Neuronal stem cell (in vitro differentiated cells): Measurements from ENCODE around the gene GBP6. TPM values are rescaled to one million over a fixed set of nuclear protein-coding genes. Genes with fewer than 3 reads are reported as not detected.

Experiments used
- DNase-seq: peaks from one replicate; pipeline ENCODE4 v3.0.0-alpha.2; 2013; ENCODE audit warnings: low spot score
- H2AFZ ChIP-seq: one replicate; pipeline ENCODE4 v1.6.1; 2013; ENCODE audit warnings: mild to moderate bottlenecking, low read length, inconsistent platforms
- H2AK5ac ChIP-seq: 2 replicates; pipeline ENCODE4 v1.6.1; 2013; ENCODE audit warnings: low read depth, mild to moderate bottlenecking, inconsistent platforms, low read length, moderate library complexity, mixed read lengths
- H2BK120ac ChIP-seq: 2 replicates; pipeline ENCODE4 v1.6.1; 2013; ENCODE audit warnings: low read depth, mild to moderate bottlenecking, inconsistent platforms, low read length, moderate library complexity, mixed read lengths
- H2BK12ac ChIP-seq: one replicate; pipeline ENCODE4 v1.6.1; 2013; ENCODE audit warnings: low read length, inconsistent platforms
- H2BK15ac ChIP-seq: 2 replicates; pipeline ENCODE4 v1.6.1; 2013; ENCODE audit warnings: mild to moderate bottlenecking, low read length, inconsistent platforms, mixed read lengths
- H2BK5ac ChIP-seq: one replicate; pipeline ENCODE4 v1.6.1; 2013; ENCODE audit warnings: inconsistent platforms, mild to moderate bottlenecking, low read length, moderate library complexity
- H3K14ac ChIP-seq: one replicate; pipeline ENCODE4 v1.6.1; 2013; ENCODE audit warnings: low read length, inconsistent platforms
- H3K18ac ChIP-seq: 2 replicates; pipeline ENCODE4 v1.6.1; 2013; ENCODE audit warnings: low read length, inconsistent platforms
- H3K23ac ChIP-seq: 2 replicates; pipeline ENCODE4 v1.6.1; 2013; ENCODE audit warnings: low read depth, mild to moderate bottlenecking, mixed read lengths, low read length, inconsistent platforms; ENCODE audit not compliant: poor library complexity
- H3K27ac ChIP-seq: replicated peaks from 3 replicates; pipeline ENCODE4 v1.5.1; 2013; ENCODE audit warnings: low read length, inconsistent platforms
- H3K27me3 ChIP-seq, 3 experiments: 2 replicates each; pipeline ENCODE4 v1.6.1; 2013; ENCODE audit warnings: low read length in 3 of 3, mild to moderate bottlenecking in 2 of 3, inconsistent platforms in 1 of 3, low read depth in 1 of 3, mixed read lengths in 1 of 3, moderate library complexity in 1 of 3; ENCODE audit not compliant: control insufficient read depth in 3 of 3, insufficient read depth in 3 of 3
- H3K36me3 ChIP-seq, 2 donors: replicated peaks in 1 of 2; 2 replicates each; pipeline ENCODE4 v1.6.1; 2013; ENCODE audit warnings: low read length in 2 of 2; ENCODE audit not compliant: control insufficient read depth in 2 of 2, insufficient read depth in 2 of 2
- H3K4ac ChIP-seq: 2 replicates; pipeline ENCODE4 v1.6.1; 2013; ENCODE audit warnings: inconsistent platforms, mild to moderate bottlenecking, low read length, moderate library complexity
- H3K4me1 ChIP-seq, 2 donors: 1 replicate in 1 of 2; 2 replicates in 1 of 2; pipeline ENCODE4 v1.6.1; 2013; ENCODE audit warnings: low read length in 2 of 2, low read depth in 1 of 2; ENCODE audit not compliant: control insufficient read depth in 2 of 2, insufficient read depth in 1 of 2
- H3K4me2 ChIP-seq: one replicate; pipeline ENCODE4 v1.6.1; 2013; ENCODE audit warnings: mild to moderate bottlenecking, low read length, inconsistent platforms; ENCODE audit not compliant: insufficient read depth, poor library complexity, severe bottlenecking
- H3K4me3 ChIP-seq, 2 donors: 2 replicates each; pipeline ENCODE4 v1.5.1; 2013; ENCODE audit warnings: low read length in 2 of 2, mild to moderate bottlenecking in 2 of 2, inconsistent platforms in 1 of 2, moderate library complexity in 1 of 2
- H3K79me1 ChIP-seq: one replicate; pipeline ENCODE4 v1.6.1; 2013; ENCODE audit warnings: low read depth, mild to moderate bottlenecking, inconsistent platforms, low read length, moderate library complexity
- H3K9ac ChIP-seq: one replicate; pipeline ENCODE4 v1.6.1; 2013; ENCODE audit warnings: mild to moderate bottlenecking, low read depth, low read length, inconsistent platforms; ENCODE audit not compliant: poor library complexity
- H3K9me3 ChIP-seq, 2 donors: replicated peaks in 1 of 2; 2 replicates each; pipeline versions ENCODE3 to v1.6.1; 2013; ENCODE audit warnings: low read length in 2 of 2, mild to moderate bottlenecking in 2 of 2, inconsistent platforms in 1 of 2, low read depth in 1 of 2, mixed read lengths in 1 of 2, moderate library complexity in 1 of 2; ENCODE audit not compliant: control insufficient read depth in 2 of 2, insufficient read depth in 1 of 2
- H4K8ac ChIP-seq: one replicate; pipeline ENCODE4 v1.6.1; 2013; ENCODE audit warnings: low read depth, mild to moderate bottlenecking, inconsistent platforms, low read length, moderate library complexity
- H4K91ac ChIP-seq: one replicate; pipeline ENCODE4 v1.6.1; 2013; ENCODE audit warnings: low read length, low read depth, mild to moderate bottlenecking, inconsistent platforms; ENCODE audit not compliant: poor library complexity
- WGBS, 2 donors: extraction: QIAGEN DNeasy Blood & Tissue Kit; methylation state at CpG; one replicate each; pipeline ENCODE4 v1.1.7; 2013; ENCODE audit warnings: missing lambda C conversion rate in 2 of 2, mixed read lengths in 1 of 2; ENCODE audit not compliant: insufficient read length in 2 of 2, insufficient replicate concordance in 1 of 2; ENCODE audit errors: extremely low coverage in 2 of 2; 5-methylcytosine and 5-hydroxymethylcytosine counted together
- polyA plus RNA-seq, 2 experiments: library from polyadenylated mRNA; stranded (reverse); fragments of 200-250 nt; gene quantifications; one replicate each; pipeline ENCODE4 v1.2.3, GENCODE V29; 2013

GBP6 gene, protein sequence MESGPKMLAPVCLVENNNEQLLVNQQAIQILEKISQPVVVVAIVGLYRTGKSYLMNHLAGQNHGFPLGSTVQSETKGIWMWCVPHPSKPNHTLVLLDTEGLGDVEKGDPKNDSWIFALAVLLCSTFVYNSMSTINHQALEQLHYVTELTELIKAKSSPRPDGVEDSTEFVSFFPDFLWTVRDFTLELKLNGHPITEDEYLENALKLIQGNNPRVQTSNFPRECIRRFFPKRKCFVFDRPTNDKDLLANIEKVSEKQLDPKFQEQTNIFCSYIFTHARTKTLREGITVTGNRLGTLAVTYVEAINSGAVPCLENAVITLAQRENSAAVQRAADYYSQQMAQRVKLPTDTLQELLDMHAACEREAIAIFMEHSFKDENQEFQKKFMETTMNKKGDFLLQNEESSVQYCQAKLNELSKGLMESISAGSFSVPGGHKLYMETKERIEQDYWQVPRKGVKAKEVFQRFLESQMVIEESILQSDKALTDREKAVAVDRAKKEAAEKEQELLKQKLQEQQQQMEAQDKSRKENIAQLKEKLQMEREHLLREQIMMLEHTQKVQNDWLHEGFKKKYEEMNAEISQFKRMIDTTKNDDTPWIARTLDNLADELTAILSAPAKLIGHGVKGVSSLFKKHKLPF
- polyA plus RNA-seq (2013, experiment 1 of 2): not detected
- not detected for polyA plus RNA-seq (2013, experiment 2 of 2)

DNA sequence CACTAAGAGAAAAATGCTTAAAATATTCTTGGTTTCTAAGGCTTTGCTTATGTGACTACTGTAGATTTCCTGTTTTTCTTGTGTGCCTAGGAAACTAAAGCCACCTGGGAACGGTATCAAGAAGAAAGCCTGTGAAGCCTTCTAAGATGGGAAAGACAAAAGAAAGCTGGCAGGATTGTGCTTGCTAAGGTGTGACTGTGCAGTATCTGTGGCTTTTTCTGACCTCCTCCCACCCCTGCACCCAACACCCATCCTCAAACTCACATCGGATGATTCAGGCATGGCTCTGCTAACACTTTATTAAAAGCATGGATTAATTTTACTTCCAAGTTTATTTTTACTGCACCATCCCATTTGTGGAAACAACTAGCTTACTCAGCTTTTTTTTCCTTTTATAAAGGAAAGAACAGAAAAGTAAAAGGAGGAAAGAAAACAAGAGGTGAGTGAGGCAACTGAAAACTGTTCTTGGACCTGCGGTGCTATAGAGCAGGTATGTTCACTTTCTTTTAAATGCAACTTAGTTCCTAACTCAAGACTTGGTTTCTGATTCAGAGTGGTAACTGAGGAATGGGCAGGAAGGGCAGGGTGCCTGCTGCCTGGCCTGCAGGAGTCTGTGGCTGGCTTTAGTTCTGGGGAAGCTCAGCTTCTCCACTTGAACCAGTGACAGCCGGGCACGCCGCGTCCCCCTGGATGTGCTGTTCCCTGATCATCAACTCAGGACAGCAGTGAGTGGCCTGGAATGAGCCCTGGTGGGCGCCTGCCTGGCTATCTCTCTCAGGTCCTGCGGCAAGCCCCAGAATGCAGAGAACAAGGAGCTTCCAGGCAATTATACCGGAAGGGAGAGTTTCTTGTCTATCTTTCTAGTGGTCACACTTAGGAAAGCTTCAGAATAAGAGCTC is at the start of gene GBP6:
Gene GBP6, plus strand, starts transcription at position 422 of the 899 bp plus-strand sequence. CDS start 4,493 bp downstream, outside the sequence.
- H2BK12ac ChIP-seq: no peak within 1 kb of the TSS
- no peak within 1 kb of the TSS for H3K9ac ChIP-seq
- no peak within 1 kb of the TSS for H3K27ac ChIP-seq
- H3K79me1 ChIP-seq: no peaks in the 10 kb centered on the region
- no peaks in the 10 kb centered on the region for H3K4me1 ChIP-seq
- H3K4me3 ChIP-seq: no peak within 1 kb of the TSS
- H3K23ac ChIP-seq: no peak within 1 kb of the TSS
- H4K91ac ChIP-seq: no peak within 1 kb of the TSS
- H3K4ac ChIP-seq: no peak within 1 kb of the TSS
- H2BK5ac ChIP-seq: no peak within 1 kb of the TSS
- H3K9me3 ChIP-seq: no peaks in the 10 kb centered on the region
- H3K18ac ChIP-seq: peak within 1 kb of the TSS; percentile 70
- H3K4me2 ChIP-seq: no peak within 1 kb of the TSS
- H4K8ac ChIP-seq: no peak within 1 kb of the TSS
- WGBS, 2 donors: no CpG with 5 or more reads among the region's 10 CpGs
- H2AK5ac ChIP-seq: no peak within 1 kb of the TSS
- no peaks in the 10 kb centered on the region for H3K36me3 ChIP-seq
- no peaks in the 10 kb centered on the region for H3K27me3 ChIP-seq
- no peak within 1 kb of the TSS for H2BK120ac ChIP-seq
- peak within 1 kb of the TSS; percentile 46 for H2AFZ ChIP-seq
- no peak for DNase-seq
- no peak within 1 kb of the TSS for H2BK15ac ChIP-seq
- H3K14ac ChIP-seq: no peak within 1 kb of the TSS

DNA sequence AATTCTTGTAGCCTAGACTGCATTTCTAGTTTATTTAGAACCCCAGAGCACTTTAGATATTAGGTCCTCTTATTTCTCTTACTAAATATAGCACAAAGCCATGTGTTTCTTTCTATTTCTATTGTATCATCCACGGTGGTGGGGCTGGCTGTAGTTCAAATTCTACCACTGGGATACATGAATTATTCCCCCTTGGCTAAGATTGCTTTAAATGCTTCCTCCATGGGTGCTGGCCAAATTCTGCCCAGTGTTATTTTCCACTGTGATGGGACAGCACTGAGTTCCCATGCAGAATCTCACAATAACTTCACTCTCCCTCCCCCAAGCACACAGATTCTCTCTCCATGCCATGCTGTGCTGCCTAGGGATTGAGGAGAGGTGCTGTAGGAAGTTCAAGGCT is 41.5 kb upstream of the GBP6 start:
- no peaks in the 10 kb centered on the region for H3K36me3 ChIP-seq
- no peaks in the 10 kb centered on the region for H3K27me3 ChIP-seq
- H2AFZ ChIP-seq: no peak overlapping the region
- no peak overlapping the region for H2AK5ac ChIP-seq
- H3K27ac ChIP-seq: no peak overlapping the region
- no peaks in the 10 kb centered on the region for H3K9me3 ChIP-seq
- H2BK120ac ChIP-seq: no peak overlapping the region
- H3K18ac ChIP-seq: no peak overlapping the region
- H3K4me1 ChIP-seq: no peaks in the 10 kb centered on the region
- no peak overlapping the region for H2BK15ac ChIP-seq
- no peak overlapping the region for H4K8ac ChIP-seq
- no peak overlapping the region for H3K4me3 ChIP-seq
- H3K14ac ChIP-seq: no peak overlapping the region
- no peaks in the 10 kb centered on the region for H3K79me1 ChIP-seq
- no peak overlapping the region for H3K23ac ChIP-seq
- H2BK5ac ChIP-seq: no peak overlapping the region
- no CpG with 5 or more reads among the region's 1 CpG for WGBS, 2 donors
- no peak overlapping the region for H3K9ac ChIP-seq
- no peak overlapping the region for H3K4me2 ChIP-seq
- H2BK12ac ChIP-seq: no peak overlapping the region
- H4K91ac ChIP-seq: no peak overlapping the region
- DNase-seq: no peak
- H3K4ac ChIP-seq: no peak overlapping the region

GRCh38 chr1:89331890-89332289 is 32.0 kb upstream of the GBP6 start:
- H2BK5ac ChIP-seq: no peak overlapping the region
- no peak overlapping the region for H2BK120ac ChIP-seq
- DNase-seq: no peak
- H3K27ac ChIP-seq: no peak overlapping the region
- no peaks in the 10 kb centered on the region for H3K4me1 ChIP-seq
- WGBS, 2 donors: no CpG with 5 or more reads among the region's 2 CpGs
- H3K9me3 ChIP-seq: no peaks in the 10 kb centered on the region
- no peak overlapping the region for H4K91ac ChIP-seq
- no peak overlapping the region for H4K8ac ChIP-seq
- H3K4ac ChIP-seq: no peak overlapping the region
- no peak overlapping the region for H3K23ac ChIP-seq
- H3K79me1 ChIP-seq: no peaks in the 10 kb centered on the region
- H3K27me3 ChIP-seq: no peaks in the 10 kb centered on the region
- no peak overlapping the region for H3K9ac ChIP-seq
- no peak overlapping the region for H3K18ac ChIP-seq
- no peak overlapping the region for H3K14ac ChIP-seq
- no peak overlapping the region for H2BK15ac ChIP-seq
- H3K4me2 ChIP-seq: no peak overlapping the region
- no peak overlapping the region for H3K4me3 ChIP-seq
- H2AFZ ChIP-seq: no peak overlapping the region
- H3K36me3 ChIP-seq: no peaks in the 10 kb centered on the region
- no peak overlapping the region for H2BK12ac ChIP-seq
- no peak overlapping the region for H2AK5ac ChIP-seq
